Measurements from ENCODE around the gene CSRNP3. TPM values are rescaled to one million over a fixed set of nuclear protein-coding genes. Genes with fewer than 3 reads are reported as not detected.

CSRNP3 gene
- total and polyA plus RNA-seq, 3 experiments from 2014 or later: not detected

GRCh38 chr2:165533331-165533730 is 63.8 kb downstream of the CSRNP3 start:
- Histone ChIP-seq H3K4me3 (ENCODE audit: low read length) (no peak overlapping the region), H3K9me3 (ENCODE audit: low read length) (no peaks in the 10 kb centered on the region), H3K36me3 (ENCODE audit: insufficient read depth, low read length) (no peaks in the 10 kb centered on the region), H3K27me3 (ENCODE audit: insufficient read depth, low read length, poor library complexity, severe bottlenecking) (no peaks in the 10 kb centered on the region), H3K4me1 (ENCODE audit: insufficient read depth, low read length) (no peaks in the 10 kb centered on the region), H3K27ac (ENCODE audit: low read depth, low read length) (no peak overlapping the region)
- H3K4me1 Mint-ChIP-seq: no peaks in the 10 kb centered on the region
- H3K27me3 Mint-ChIP-seq: peaks cover 0 to 5% of the 10 kb centered on the region in 2 donors
- H3K9me3 Mint-ChIP-seq: peaks cover 0 to 5% (median 0%) of the 10 kb centered on the region in 5 donors
- POLR2A ChIA-PET: no interaction called here
- CTCF ChIA-PET: no interaction called here
- H3K27ac Mint-ChIP-seq: no peak overlapping the region
- no peak for DNase-seq
- H3K4me3 Mint-ChIP-seq: no peak overlapping the region
- no peaks in the 10 kb centered on the region for H3K36me3 Mint-ChIP-seq

GRCh38 chr2:165535471-165535870 is 66.0 kb downstream of the CSRNP3 start:
- Histone ChIP-seq H3K36me3 (ENCODE audit: insufficient read depth, low read length) (no peaks in the 10 kb centered on the region), H3K9me3 (ENCODE audit: low read length) (no peaks in the 10 kb centered on the region), H3K4me3 (ENCODE audit: low read length) (no peak overlapping the region), H3K27me3 (ENCODE audit: insufficient read depth, low read length, poor library complexity, severe bottlenecking) (no peaks in the 10 kb centered on the region), H3K4me1 (ENCODE audit: insufficient read depth, low read length) (no peaks in the 10 kb centered on the region), H3K27ac (ENCODE audit: low read depth, low read length) (no peak overlapping the region)
- Mint-ChIP-seq H3K27ac (no peak overlapping the region), H3K9me3 (peaks cover 0 to 5% (median 0%) of the 10 kb centered on the region in 5 donors), H3K27me3 (no peaks in the 10 kb centered on the region), H3K4me3 (no peak overlapping the region), H3K36me3 (no peaks in the 10 kb centered on the region), H3K4me1 (no peaks in the 10 kb centered on the region)
- ChIA-PET POLR2A (no interaction called here), CTCF (no interaction called here)
- DNase-seq: no peak

GRCh38 chr2:165536851-165537499 is 67.5 kb downstream of the CSRNP3 start:
- Histone ChIP-seq H3K4me3 (ENCODE audit: low read length) (no peak overlapping the region), H3K9me3 (ENCODE audit: low read length) (no peaks in the 10 kb centered on the region), H3K36me3 (ENCODE audit: insufficient read depth, low read length) (no peaks in the 10 kb centered on the region), H3K4me1 (ENCODE audit: insufficient read depth, low read length) (no peaks in the 10 kb centered on the region), H3K27me3 (ENCODE audit: insufficient read depth, low read length, poor library complexity, severe bottlenecking) (no peaks in the 10 kb centered on the region), H3K27ac (ENCODE audit: low read depth, low read length) (no peak overlapping the region)
- Mint-ChIP-seq H3K9me3 (no peaks in the 10 kb centered on the region), H3K36me3 (no peaks in the 10 kb centered on the region), H3K27ac (peak overlapping the region in 1 of 8 donors; percentile 33), H3K4me1 (no peaks in the 10 kb centered on the region), H3K4me3 (no peak overlapping the region), H3K27me3 (no peaks in the 10 kb centered on the region)
- no peak for DNase-seq
- ChIA-PET POLR2A (no interaction called here), CTCF (no interaction called here)

GRCh38 chr2:165539985-165540384 is 70.5 kb downstream of the CSRNP3 start:
- Histone ChIP-seq H3K27me3 (ENCODE audit: insufficient read depth, low read length, poor library complexity, severe bottlenecking) (no peaks in the 10 kb centered on the region), H3K27ac (ENCODE audit: low read depth, low read length) (no peak overlapping the region), H3K36me3 (ENCODE audit: insufficient read depth, low read length) (no peaks in the 10 kb centered on the region), H3K9me3 (ENCODE audit: low read length) (no peaks in the 10 kb centered on the region), H3K4me3 (ENCODE audit: low read length) (no peak overlapping the region), H3K4me1 (ENCODE audit: insufficient read depth, low read length) (no peaks in the 10 kb centered on the region)
- CTCF ChIA-PET: no interaction called here
- no peak for DNase-seq
- Mint-ChIP-seq H3K27me3 (no peaks in the 10 kb centered on the region), H3K4me1 (no peaks in the 10 kb centered on the region), H3K4me3 (no peak overlapping the region), H3K9me3 (no peaks in the 10 kb centered on the region), H3K27ac (no peak overlapping the region), H3K36me3 (no peaks in the 10 kb centered on the region)
- POLR2A ChIA-PET: no interaction called here

GRCh38 chr2:165544897-165545296 is 75.4 kb downstream of the CSRNP3 start:
- H3K9me3 ChIP-seq (ENCODE audit: low read length): no peaks in the 10 kb centered on the region
- DNase-seq: no peak
- Mint-ChIP-seq H3K36me3 (no peaks in the 10 kb centered on the region), H3K4me3 (no peak overlapping the region), H3K27ac (no peak overlapping the region), H3K9me3 (no peaks in the 10 kb centered on the region), H3K4me1 (no peaks in the 10 kb centered on the region), H3K27me3 (no peaks in the 10 kb centered on the region)
- H3K4me3 ChIP-seq (ENCODE audit: low read length): no peak overlapping the region
- no peaks in the 10 kb centered on the region for H3K36me3 ChIP-seq (ENCODE audit: insufficient read depth, low read length)
- H3K27me3 ChIP-seq (ENCODE audit: insufficient read depth, low read length, poor library complexity, severe bottlenecking): no peaks in the 10 kb centered on the region
- no peak overlapping the region for H3K27ac ChIP-seq (ENCODE audit: low read depth, low read length)
- CTCF ChIA-PET: no interaction called here
- POLR2A ChIA-PET: no interaction called here
- H3K4me1 ChIP-seq (ENCODE audit: insufficient read depth, low read length): no peaks in the 10 kb centered on the region

GRCh38 chr2:165547900-165548299 is 78.4 kb downstream of the CSRNP3 start:
- Histone ChIP-seq H3K9me3 (ENCODE audit: low read length) (no peaks in the 10 kb centered on the region), H3K4me3 (ENCODE audit: low read length) (no peak overlapping the region), H3K36me3 (ENCODE audit: insufficient read depth, low read length) (no peaks in the 10 kb centered on the region), H3K27ac (ENCODE audit: low read depth, low read length) (no peak overlapping the region), H3K4me1 (ENCODE audit: insufficient read depth, low read length) (no peaks in the 10 kb centered on the region), H3K27me3 (ENCODE audit: insufficient read depth, low read length, poor library complexity, severe bottlenecking) (no peaks in the 10 kb centered on the region)
- ChIA-PET CTCF (no interaction called here), POLR2A (no interaction called here)
- Mint-ChIP-seq H3K27me3 (peaks cover 0 to 3% of the 10 kb centered on the region in 2 donors), H3K9me3 (no peaks in the 10 kb centered on the region), H3K27ac (no peak overlapping the region), H3K4me1 (no peaks in the 10 kb centered on the region), H3K4me3 (no peak overlapping the region), H3K36me3 (no peaks in the 10 kb centered on the region)
- no peak for DNase-seq

GRCh38 chr2:165549619-165550018 is 80.1 kb downstream of the CSRNP3 start:
- Mint-ChIP-seq H3K36me3 (no peaks in the 10 kb centered on the region), H3K27me3 (peaks cover 0 to 3% of the 10 kb centered on the region in 2 donors), H3K4me1 (no peaks in the 10 kb centered on the region), H3K4me3 (no peak overlapping the region), H3K9me3 (no peaks in the 10 kb centered on the region), H3K27ac (no peak overlapping the region)
- Histone ChIP-seq H3K36me3 (ENCODE audit: insufficient read depth, low read length) (no peaks in the 10 kb centered on the region), H3K27me3 (ENCODE audit: insufficient read depth, low read length, poor library complexity, severe bottlenecking) (no peaks in the 10 kb centered on the region), H3K9me3 (ENCODE audit: low read length) (no peaks in the 10 kb centered on the region), H3K4me1 (ENCODE audit: insufficient read depth, low read length) (no peaks in the 10 kb centered on the region), H3K27ac (ENCODE audit: low read depth, low read length) (no peak overlapping the region), H3K4me3 (ENCODE audit: low read length) (no peak overlapping the region)
- DNase-seq: no peak
- ChIA-PET CTCF (no interaction called here), POLR2A (no interaction called here)

- H3K9me3 ChIP-seq (ENCODE audit: low read length): no peaks in the 10 kb centered on the region
- no peak overlapping the region for H3K27ac ChIP-seq (ENCODE audit: low read depth, low read length)
- Mint-ChIP-seq H3K27ac (no peak overlapping the region), H3K9me3 (no peaks in the 10 kb centered on the region), H3K4me3 (no peak overlapping the region), H3K27me3 (no peaks in the 10 kb centered on the region), H3K36me3 (no peaks in the 10 kb centered on the region), H3K4me1 (no peaks in the 10 kb centered on the region)
- H3K4me1 ChIP-seq (ENCODE audit: insufficient read depth, low read length): no peaks in the 10 kb centered on the region
- no peaks in the 10 kb centered on the region for H3K36me3 ChIP-seq (ENCODE audit: insufficient read depth, low read length)
- DNase-seq: no peak
- H3K4me3 ChIP-seq (ENCODE audit: low read length): no peak overlapping the region
- ChIA-PET CTCF (no interaction called here), POLR2A (no interaction called here)
- no peaks in the 10 kb centered on the region for H3K27me3 ChIP-seq (ENCODE audit: insufficient read depth, low read length, poor library complexity, severe bottlenecking)
Observed at GRCh38 chr2:165558832-165559231, 89.3 kb downstream of the CSRNP3 start.
